Measurements from ENCODE around the gene VSNL1. TPM values are rescaled to one million over a fixed set of nuclear protein-coding genes. Genes with fewer than 3 reads are reported as not detected.

Gene VSNL1
- total RNA-seq, 2 donors from 2014 or later = 0.66 to 4.2 TPM

- 35 to 56% methylated on average over 2 of the region's 2 CpGs for WGBS, 2 donors
- no peaks in the 10 kb centered on the region for H3K4me1 ChIP-seq
- no peak for DNase-seq
- no peak overlapping the region for H3K4me3 ChIP-seq
- TF ChIP-seq CTCF (IDR thresholded peaks at IDR 0.05) = no peak
- no peak for TF ChIP-seq POLR2A (IDR thresholded peaks at IDR 0.05)
- no peaks in the 10 kb centered on the region for H3K27me3 ChIP-seq
- no peak overlapping the region for H3K27ac ChIP-seq
- intact Hi-C loops (cut with DNase I) = no loop called here
- ATAC-seq = no peak
- peaks cover 0 to 5% (median 0%) of the 10 kb centered on the region in 3 donors for H3K9me3 ChIP-seq
- H3K36me3 ChIP-seq (replicated peaks in 1 of 2; ENCODE audit: insufficient read depth in 1 of 2, low read depth in 2 of 2) = no peaks in the 10 kb centered on the region
Observed at GRCh38 chr2:17628349-17629261, 88.1 kb downstream of the VSNL1 start.

- H3K9me3 ChIP-seq = peaks cover 0 to 5% (median 0%) of the 10 kb centered on the region in 3 donors
- DNase-seq (no peak), ATAC-seq (no peak)
- H3K4me3 ChIP-seq = no peak overlapping the region
- no peaks in the 10 kb centered on the region for H3K4me1 ChIP-seq
- H3K36me3 ChIP-seq (replicated peaks in 1 of 2; ENCODE audit: insufficient read depth in 1 of 2, low read depth in 2 of 2) = no peaks in the 10 kb centered on the region
- TF ChIP-seq CTCF (IDR thresholded peaks at IDR 0.05) = no peak
- TF ChIP-seq POLR2A (IDR thresholded peaks at IDR 0.05) = no peak
- no peak overlapping the region for H3K27ac ChIP-seq
- intact Hi-C loops (cut with DNase I) = no loop called here
- 87 to 94% methylated on average over 4 of the region's 4 CpGs for WGBS, 2 donors
- H3K27me3 ChIP-seq = no peaks in the 10 kb centered on the region
Observed at GRCh38 chr2:17630089-17630488, 89.6 kb downstream of the VSNL1 start.

GRCh38 chr2:17634997-17635396 lies 94.5 kb downstream of the VSNL1 start:
- H3K4me3 ChIP-seq = no peak overlapping the region

GRCh38 chr2:17636257-17636656 lies 95.8 kb downstream of the VSNL1 start:
- Histone ChIP-seq H3K4me1 (no peaks in the 10 kb centered on the region), H3K27me3 (no peaks in the 10 kb centered on the region), H3K27ac (no peak overlapping the region), H3K4me3 (no peak overlapping the region), H3K36me3 (replicated peaks in 1 of 2; ENCODE audit: insufficient read depth in 1 of 2, low read depth in 2 of 2) (no peaks in the 10 kb centered on the region), H3K9me3 (no peaks in the 10 kb centered on the region)
- intact Hi-C loops (cut with DNase I) = no loop called here
- WGBS, 2 donors = 69 to 77% methylated on average over 3 of the region's 3 CpGs
- ATAC-seq (no peak), DNase-seq (no peak)
- TF ChIP-seq POLR2A (IDR thresholded peaks at IDR 0.05) = no peak
- TF ChIP-seq CTCF (IDR thresholded peaks at IDR 0.05) = no peak

More at GRCh38 chr2:17634997-17635396, 94.5 kb downstream of the VSNL1 start:
- H3K27me3 ChIP-seq = no peaks in the 10 kb centered on the region
- ATAC-seq (no peak), DNase-seq (no peak)
- TF ChIP-seq POLR2A (IDR thresholded peaks at IDR 0.05) (no peak), CTCF (IDR thresholded peaks at IDR 0.05) (no peak)
- no peaks in the 10 kb centered on the region for H3K4me1 ChIP-seq
- no peak overlapping the region for H3K27ac ChIP-seq
- no peaks in the 10 kb centered on the region for H3K36me3 ChIP-seq (replicated peaks in 1 of 2; ENCODE audit: insufficient read depth in 1 of 2, low read depth in 2 of 2)
- no peaks in the 10 kb centered on the region for H3K9me3 ChIP-seq
- 56 to 83% methylated on average over 4 of the region's 4 CpGs for WGBS, 2 donors
- intact Hi-C loops (cut with DNase I) = no loop called here

Measured in body of pancreas (tissue), 4 donors.